AG09319 (cell line): ENCODE measurements around the gene BRSK2.

Experiments used
- DNase-seq: peaks from one replicate; pipeline ENCODE4 v3.0.0-alpha.2; 2010; ENCODE audit warnings: low read depth; ENCODE audit errors: extremely low read depth
- CTCF ChIP-seq: IDR thresholded peaks from 2 replicates; pipeline ENCODE4 v1.5.1; 2011; ENCODE audit warnings: low read depth, mild to moderate bottlenecking, inconsistent platforms, low read length, moderate library complexity

Gene BRSK2

GRCh38 chr11:1470681-1471611 lies 81.2 kb downstream of the BRSK2 start:
- TF ChIP-seq CTCF: no peak
- DNase-seq: no peak

GRCh38 chr11:1471736-1472135 lies 82.0 kb downstream of the BRSK2 start:
- TF ChIP-seq CTCF: no peak
- no peak for DNase-seq

- no peak for TF ChIP-seq CTCF
- no peak for DNase-seq
These were observed 82.7 kb downstream of the BRSK2 start for GRCh38 chr11:1472180-1473005.

GRCh38 chr11:1473011-1473628 lies 83.4 kb downstream of the BRSK2 start:
- no peak for TF ChIP-seq CTCF
- no peak for DNase-seq

- no peak for DNase-seq
- TF ChIP-seq CTCF: no peak
These were observed 84.1 kb downstream of the BRSK2 start for GRCh38 chr11:1473786-1474185.

GRCh38 chr11:1475841-1476240 lies 86.1 kb downstream of the BRSK2 start:
- no peak for DNase-seq
- TF ChIP-seq CTCF: no peak
